NCI-H146 treated with DMSO at 0.1 percent for 48 hours (cell line): ENCODE results near the gene DMXL2.
A peak's percentile ranks its signal among the peaks of the same experiment; 100 is the strongest.
"Not testable (repeated sequence)": the region's sequence is repeated elsewhere in the genome, so short reads cannot be mapped to it uniquely, and the experiment has no call there.

Experiments
- DNase-seq: peaks from one replicate; lab custom pipeline; 2025; ENCODE audit not compliant: unreplicated experiment; lab: John Stamatoyannopoulos, UW

DMXL2 gene

DNA sequence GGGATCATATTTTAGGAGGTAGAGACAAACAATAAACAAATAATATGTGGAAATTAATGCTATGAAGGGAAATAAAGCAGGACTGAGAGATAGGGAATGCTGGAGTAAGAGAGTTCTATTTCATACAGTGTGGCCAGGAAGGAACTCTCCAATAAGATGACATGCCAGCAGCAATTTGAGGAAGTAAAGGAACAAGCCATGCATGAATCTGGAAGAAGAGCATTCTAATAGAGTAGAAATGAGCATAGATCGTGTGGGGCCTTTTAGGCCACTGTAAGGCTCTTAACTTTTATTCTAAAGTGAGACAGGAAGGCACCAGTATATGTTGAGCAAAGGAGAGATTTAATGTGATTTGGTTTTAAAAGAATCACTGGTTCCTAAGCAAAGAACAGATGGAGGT is 126.3 kb downstream of the DMXL2 start:
- DNase-seq, result no peak

DNA sequence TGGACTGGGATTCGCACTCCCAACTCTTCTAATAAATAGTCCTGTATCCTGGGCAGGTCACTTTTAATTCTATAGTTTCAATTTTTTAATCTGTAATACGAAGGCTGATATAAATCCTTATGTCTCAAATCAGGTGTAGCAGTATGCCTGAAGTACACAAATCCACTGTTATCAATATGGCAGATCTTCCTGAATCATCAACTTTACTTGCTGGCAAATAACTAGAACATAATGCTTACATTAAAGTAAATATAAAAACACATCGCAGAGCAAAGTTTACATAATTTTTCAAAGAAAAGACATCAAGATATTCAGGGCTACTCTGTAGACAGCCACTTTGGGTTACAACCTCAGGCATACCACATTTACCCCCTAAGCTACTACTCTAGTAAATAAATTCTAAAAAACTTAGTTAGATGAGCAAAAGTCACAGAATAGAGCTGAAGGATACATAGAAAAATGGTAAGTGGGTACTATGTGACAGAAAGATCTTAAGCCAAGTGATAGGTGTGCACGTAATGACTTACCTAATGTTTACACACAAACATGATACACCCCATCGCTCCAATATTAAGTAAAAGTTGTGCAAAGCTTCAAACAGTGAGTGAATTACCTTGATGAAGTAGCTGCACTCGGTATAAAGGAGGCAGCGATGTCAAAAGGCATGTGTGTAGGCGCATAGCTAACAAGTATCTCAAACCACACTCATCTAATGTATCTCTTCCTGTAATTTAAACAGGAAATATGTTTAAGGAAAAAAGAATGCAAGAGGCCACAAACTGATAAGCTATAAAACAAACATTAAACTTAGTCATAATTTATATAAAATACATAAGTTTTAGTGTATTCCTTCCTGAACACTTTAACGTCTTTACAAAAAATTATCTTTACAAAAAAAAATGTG is 127.9 kb downstream of the DMXL2 start:
- DNase-seq, result no peak

DNA sequence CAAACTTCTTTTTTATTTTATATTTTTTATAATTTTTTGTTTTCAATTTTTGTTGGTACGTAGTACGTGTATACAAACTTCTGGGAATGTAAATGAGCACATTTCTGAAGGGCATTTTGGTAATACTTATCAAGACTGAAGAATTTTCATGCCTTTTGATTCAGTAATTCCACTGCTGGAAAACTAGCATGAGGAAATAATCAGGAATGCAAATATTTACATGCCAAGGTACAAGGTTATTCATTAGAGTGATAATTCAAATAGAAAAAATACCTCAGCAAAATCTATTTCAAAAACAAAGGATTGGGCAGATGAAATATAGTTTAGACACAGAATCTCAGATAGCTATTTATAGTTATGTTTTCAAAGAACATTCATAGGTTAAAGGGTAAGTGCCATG is 128.7 kb downstream of the DMXL2 start:
- no peak for DNase-seq

DNA sequence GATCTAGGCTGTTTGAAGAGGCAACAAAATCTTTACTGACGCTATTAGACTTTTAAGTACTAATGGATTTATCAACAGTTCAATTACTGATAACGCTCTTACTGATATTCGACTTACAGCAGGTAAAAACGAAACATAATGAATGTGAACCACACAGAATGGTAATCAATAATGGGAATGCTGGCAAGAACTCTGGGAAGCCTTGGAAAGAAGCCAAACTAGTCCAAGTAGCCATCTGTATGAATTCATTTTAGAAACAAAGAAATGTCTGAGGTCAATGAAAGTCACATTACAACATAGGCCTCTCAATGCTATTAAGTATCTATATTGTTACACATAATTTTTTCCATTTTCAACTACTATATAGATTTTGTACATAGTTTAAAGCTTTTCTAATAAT is 130.0 kb downstream of the DMXL2 start:
- DNase-seq, result peak; percentile 51

DNA sequence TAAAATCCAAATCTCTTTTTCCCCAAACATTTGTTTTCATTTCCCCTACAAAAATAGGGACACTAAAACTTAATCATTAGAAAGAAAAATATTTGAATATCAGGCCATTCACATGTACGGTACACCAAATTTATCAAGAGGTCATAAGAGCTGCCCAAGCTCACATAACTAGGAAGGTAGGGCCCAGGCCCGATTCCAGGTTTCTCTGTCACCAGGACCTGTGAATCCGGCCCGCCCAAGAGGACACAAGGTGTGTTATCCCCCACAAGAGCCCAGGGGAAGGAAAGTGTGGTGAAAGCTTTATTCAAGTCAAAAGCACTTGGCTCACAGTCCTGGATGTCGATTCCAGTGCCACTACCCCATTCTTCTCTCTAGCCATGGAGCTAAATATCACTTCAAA is 130.6 kb downstream of the DMXL2 start:
- no peak for DNase-seq

DNA sequence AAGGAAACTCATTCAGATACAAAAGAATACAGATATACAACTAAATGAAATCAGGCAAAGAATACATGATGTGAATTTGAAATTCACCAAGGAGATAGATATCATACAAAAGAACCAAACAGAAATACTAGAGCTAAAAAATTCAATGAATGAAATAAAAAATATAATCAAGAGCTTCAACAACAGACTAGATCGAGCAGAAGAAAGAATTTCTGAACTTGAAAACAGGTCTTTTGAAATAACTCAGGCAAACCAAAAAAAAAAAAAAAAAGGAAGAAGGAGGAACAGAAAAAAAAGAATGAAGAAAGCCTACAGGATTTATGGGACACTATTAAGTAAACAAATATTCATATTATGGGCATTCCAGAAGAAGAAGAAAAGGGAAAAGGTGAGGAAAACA is 137.8 kb downstream of the DMXL2 start:
- DNase-seq, result no peak

DNA sequence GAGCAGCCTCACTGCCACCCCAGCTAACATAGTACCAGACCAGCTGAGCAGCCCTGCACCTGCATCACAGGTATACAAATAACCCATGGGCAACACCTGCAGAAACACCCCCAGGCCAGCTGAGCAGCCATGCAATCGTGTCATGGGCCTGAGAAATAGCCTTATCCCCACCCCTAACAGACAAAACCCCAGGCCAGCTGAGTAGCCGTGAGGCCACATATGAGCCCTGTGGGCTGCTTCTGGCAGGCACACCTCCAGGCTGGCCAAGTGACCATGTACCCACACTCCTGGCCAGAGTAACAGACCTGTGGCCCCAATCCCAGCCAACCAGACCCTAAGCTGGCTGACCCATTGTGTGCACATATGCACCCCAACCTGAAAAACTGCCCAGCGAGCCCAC is 138.6 kb downstream of the DMXL2 start:
- no peak for DNase-seq

DNA sequence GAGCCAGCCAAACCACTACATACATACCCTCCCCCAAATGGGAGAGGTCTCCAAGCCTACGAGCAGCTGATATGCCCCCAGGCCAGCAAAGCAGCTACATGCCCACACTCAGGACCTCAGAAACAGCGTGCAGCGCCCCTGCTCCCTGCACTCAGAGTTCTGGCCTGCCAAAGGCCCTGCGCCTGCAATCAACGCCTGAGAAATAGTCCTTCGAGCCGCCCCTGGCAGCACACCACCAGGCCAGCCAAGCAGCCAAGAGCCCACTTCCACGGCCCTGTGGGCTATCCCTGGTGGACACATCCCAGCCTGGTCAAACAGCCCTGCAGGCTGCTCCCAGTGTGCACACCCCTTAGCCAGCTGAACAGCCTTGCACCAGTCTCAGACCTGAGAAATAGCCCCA is 139.1 kb downstream of the DMXL2 start:
- no peak for DNase-seq

DNA sequence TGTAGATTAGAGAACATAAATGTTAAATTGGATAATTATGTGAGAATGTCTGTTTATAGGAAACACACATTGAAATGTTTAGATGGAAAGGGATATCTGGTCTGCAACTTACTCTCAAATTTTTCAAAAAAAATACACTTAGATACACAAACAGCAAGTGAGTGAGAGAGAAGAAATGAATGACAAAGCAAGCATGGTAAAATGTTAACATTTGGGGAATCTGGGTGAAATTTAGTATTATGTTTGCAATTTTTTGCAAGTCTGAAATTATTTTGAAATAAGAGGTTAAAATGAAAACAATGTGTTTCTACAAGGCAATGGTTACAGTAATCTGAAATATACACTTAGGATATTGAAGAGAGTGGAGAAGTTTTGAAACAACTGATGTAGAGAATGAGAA is 146.8 kb downstream of the DMXL2 start:
- DNase-seq, result no peak

DNA sequence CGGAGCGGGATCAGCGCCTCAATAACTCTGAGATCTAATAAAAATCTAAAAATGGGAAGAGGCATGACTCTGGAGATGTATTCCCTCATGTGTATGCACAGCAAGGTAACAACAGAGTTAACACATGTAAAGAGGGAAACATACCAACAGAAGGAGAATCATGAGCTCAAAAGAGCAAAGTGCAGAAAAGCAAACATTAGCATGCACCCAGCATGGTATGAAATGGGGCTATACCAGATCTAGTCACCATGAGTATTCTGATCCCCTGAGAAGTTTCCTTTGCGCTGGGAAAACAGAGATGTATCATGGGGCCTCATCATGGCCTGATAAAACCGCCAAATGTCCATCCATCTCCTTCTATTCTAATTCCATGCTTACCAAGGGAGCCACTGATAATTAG is 152.1 kb downstream of the DMXL2 start:
- DNase-seq, result no peak

DNA sequence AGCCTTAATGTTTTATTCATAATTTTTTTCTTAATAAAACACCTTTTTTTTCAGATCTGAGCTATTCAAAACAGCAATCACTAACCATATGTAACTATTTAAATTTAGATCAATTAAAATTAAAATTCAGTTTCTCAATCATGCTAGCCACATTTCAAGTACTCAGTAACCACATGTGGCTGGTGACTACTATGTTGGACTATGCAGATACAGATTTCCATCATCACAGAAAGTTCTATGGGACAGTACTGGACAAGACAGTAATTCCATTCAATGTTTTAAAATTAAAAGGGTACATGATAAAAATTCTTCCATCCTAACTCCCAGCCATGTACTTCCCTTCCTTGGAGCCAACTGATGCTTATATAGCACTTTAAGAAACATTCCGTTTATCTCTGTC is 161.8 kb downstream of the DMXL2 start:
- DNase-seq, result no peak

DNA sequence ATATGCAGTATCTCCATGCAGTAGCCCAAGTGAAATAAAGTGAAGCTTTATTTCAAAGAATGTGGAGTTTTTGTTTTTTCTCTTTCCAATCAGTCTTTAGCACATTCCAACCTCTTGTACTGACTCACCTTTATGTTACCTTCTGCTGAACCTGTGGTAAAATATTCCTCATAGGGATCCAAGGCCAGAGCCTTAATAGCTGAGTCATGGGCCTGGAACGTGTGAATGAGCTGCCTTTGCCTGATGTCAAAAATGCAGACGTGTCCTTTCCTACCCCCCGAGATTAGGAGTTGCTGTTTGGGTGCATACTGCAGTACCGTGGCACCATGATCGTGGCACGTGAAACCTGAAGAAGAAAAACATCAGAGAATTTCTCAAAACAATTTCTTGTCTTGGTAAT is 172.6 kb downstream of the DMXL2 start:
- no peak for DNase-seq

DNA sequence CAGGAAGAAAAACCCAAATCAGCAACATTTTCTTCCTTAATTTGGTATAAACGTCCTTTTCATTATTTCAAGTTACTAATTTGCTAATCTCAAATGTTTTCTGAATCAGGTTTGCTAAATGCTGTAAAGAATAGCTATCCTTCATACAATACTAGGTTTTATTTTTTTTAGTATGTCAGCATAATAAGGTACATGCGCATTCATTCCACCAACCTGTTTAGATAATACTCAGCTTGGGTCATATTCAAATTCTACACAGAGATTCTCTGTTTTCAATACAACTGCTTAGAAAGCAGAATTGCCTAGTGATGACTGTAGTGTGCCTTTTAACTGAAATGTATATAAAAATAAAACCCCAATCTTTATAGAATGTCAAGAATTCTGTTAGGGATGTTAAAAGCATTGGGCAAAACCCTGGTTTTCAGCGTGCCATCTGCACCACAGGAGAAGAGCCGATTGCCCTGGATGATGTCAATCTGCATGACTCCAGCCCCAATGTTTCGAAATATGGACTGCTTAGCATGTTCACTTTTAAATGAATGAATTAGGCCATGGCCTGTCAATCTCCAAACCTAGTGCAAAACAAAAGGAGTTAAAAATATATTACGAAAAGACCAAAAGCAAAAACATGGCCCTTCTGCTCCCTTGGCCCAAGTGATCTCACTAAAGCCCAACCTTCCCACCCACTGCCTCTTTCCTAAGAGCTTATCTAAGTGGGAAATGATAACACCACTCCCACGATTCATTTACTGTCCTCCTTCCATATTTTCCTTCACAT is 173.8 kb downstream of the DMXL2 start:
- DNase-seq, result no peak

DNA sequence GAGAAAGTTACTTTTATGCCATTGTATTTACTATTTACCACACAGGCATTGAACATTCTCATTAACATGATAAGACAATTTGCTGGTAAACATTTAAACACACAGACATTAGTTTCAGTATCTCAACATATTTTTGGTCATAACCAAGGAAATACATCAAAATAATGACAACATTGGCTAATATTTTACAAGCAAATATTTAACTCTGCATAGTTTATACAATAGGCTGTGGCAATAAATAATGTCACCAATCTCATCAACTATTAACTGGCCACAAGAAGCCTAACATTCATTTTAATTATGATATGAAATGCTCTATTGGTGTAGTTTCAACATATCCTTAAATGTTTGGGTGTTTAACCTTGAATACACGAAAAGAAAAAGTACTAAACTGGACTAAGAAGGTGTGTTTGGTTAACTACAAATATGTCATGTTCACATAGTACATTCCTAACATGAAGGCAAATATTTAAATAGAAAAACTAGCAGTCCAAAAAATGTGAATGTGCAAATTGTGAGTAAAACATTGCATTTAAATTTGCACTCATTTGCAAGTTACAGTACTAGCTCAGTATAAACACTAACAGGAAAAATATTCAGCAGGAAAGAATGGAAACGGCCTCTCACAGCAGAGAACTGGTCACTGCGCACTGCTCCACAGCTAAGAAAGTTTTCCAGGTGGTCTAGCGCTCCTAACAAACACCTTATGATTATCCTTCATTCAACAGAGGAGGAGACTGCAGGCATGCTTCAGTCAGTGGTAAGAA is 174.5 kb downstream of the DMXL2 start:
- DNase-seq, result no peak

DNA sequence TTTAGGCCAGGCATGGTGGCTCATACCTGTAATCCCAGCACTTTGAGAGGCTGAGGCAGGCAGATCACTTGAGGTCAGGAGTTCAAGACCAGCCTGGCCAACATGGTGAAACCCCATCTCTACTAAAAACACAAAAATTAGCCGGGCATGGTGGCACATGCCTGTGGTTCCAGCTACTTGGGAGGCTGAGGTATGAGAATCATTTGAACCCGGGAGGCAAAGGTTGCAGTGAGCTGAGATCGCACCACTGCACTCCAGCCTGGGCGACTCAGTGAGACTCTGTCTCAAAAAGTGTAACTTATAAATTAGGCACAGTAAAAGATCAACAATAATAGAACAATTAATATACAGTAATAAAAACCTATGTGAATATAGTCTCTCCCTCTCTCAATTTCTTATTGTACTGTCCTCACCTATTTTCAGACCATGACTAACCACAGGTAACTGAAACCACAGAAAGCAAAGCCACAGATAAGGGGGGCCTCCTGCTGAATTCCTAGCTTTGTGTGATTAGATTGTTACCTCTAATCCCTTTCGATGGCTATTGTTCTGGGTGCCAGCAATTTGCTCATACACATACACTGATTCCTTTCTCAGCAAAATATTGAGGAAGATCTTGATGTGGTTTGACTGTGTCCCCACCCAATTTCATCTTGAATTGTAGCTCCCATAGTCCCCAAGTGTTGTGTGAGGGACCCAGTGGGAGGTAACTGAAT is 176.4 kb downstream of the DMXL2 start:
- DNase-seq, result not testable (repeated sequence)

DNA sequence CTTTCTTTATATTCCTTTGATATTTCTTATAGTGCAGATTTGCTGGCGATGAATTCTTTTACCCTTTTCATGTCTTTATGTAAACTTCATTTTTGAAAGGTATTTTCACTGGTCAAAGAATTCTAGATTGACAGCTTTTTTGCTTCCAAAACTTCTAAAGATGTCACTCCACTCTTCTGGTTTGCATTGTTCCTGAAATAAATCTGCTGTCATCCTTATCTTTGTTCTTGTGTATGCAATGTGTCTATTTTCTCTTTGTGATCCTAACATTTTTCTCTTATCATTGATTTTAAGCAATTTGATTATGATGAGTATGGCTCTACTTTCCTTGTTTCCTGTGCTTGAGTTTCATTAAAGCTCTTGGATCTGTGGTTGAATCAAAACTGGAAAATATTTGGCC is 177.8 kb downstream of the DMXL2 start:
- no peak for DNase-seq

DNA sequence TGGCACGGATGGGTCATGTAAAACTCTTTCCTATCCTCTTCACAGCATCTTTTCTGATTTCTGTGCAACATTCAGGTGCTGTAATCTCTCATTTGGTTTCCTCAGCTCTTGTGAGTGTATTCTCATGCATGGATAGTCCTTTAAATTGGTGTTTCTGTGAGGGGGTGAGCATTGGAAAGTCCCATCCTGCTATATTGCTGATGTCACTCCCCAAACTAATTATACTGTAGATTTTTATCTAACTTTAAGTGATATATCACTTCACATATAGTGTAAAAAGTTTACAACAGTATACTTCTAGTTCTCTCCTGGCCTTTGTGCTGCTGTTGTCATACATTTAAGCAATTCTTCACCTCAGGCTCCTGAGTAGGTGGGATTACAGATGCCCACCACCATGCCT is 178.5 kb downstream of the DMXL2 start:
- DNase-seq, result no peak

DNA sequence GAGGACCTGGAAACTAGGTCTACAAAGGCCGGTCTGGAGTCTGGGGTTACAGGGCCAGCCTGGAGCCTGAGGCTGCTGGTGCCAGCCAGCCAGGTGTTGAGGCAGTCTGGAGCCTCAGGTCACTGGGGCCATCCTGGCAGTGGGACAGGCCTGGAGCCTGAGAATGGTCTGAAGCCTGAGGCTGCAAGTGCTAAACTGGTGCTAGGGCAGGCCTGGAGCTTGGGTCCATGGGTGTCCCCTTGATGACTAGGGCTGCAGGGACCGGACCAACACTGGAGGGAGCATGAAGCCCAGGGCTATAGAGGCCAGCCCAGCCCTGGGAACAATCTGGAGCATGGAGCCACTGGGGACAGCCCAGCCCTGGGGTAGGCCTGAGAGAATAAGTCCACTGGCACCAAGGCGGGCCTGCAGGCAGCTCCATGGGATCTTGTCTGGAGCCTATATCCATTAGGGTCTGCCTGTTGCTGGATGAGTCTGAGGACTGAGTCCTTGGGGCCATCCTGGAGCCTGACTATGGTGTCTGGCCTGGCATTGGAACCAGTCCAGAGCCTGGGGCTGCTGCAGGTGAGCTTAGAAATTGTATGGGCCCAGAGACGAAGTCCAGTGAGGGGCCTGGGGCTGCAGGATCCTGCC is 179.2 kb downstream of the DMXL2 start:
- DNase-seq, result no peak

DNA sequence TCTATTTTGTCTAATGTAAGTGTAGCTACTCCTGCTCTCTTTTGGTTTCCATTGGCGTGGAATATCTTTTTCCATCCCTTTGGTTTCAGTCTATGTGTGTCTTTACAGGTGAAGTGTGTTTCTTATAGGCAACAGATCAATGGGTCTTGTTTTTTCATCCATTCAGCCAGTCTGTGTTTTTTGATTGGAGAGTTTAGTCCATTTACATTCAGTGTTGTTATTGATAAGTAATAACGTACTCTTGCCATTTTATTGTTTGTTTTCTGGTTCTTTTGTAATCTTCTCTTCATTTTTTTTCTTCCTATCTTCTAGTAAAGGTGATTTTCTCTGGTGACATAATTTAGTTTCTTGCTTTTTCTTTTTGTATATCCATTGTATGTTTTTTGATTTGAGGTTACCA is 184.0 kb downstream of the DMXL2 start:
- DNase-seq, result no peak

DNA sequence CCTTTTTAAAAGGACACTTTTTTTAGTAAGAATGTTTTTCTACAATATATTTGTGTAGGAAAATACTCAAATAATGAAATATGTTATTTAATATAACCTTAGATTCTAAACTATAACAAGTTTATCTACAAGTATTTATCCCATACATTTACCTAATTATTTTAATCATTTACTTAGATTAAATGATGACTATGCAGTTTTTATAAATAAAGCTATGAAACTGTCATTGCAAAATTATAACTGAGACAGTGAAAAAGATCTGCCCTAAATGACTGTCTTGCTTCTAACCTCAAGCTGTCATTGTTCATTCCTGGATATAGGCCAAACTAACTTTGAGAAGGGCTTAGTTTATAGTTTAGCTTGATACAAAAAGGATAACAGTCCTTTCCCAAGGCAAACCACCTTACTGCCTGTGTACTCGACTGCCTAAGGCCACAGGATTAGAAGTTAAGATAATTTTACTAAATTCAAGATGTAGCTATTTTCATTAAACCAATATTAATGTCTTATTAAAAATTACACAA is 197.0 kb downstream of the DMXL2 start:
- DNase-seq, result no peak
